ENCODE data around the gene ZNF771. TPM values are rescaled to one million over a fixed set of nuclear protein-coding genes. Genes with fewer than 3 reads are reported as not detected.

The ZNF771 gene
- total RNA-seq, 1 experiment from 2014 or later, result 11.3 TPM

GRCh38 chr16:30369091-30369937 lies 38.1 kb upstream of the ZNF771 start:
- BruUV-seq (replicated peaks), result no TSS peak
- Mint-ChIP-seq H3K27ac (ENCODE audit: unreplicated experiment) (peak overlapping the region; percentile 51), H3K36me3 (ENCODE audit: insufficient read depth, unreplicated experiment) (peaks cover 55% of the 10 kb centered on the region), H3K4me3 (ENCODE audit: low read depth, unreplicated experiment) (peak overlapping the region; percentile 86), H3K27me3 (ENCODE audit: unreplicated experiment) (peaks cover 14% of the 10 kb centered on the region), H3K9me3 (ENCODE audit: low read depth, unreplicated experiment) (no peaks in the 10 kb centered on the region), H3K4me1 (ENCODE audit: low read depth, unreplicated experiment) (peaks cover 44% of the 10 kb centered on the region)
- DNase-seq, result no peak
- CTCF ChIA-PET, result interaction anchor here (1.0 to 1.8 kb wide), 3 partner anchors 9 to 40 kb away, joined by 3 to 4 read pairs (median 4); partner anchors contain the start of gene ZNF771
- TF ChIP-seq CTCF (IDR thresholded peaks at IDR 0.05; ENCODE audit: unreplicated experiment), result no peak
- intact Hi-C loops (cut with micrococcal nuclease; ENCODE audit: unreplicated experiment), result no loop called here

DNA sequence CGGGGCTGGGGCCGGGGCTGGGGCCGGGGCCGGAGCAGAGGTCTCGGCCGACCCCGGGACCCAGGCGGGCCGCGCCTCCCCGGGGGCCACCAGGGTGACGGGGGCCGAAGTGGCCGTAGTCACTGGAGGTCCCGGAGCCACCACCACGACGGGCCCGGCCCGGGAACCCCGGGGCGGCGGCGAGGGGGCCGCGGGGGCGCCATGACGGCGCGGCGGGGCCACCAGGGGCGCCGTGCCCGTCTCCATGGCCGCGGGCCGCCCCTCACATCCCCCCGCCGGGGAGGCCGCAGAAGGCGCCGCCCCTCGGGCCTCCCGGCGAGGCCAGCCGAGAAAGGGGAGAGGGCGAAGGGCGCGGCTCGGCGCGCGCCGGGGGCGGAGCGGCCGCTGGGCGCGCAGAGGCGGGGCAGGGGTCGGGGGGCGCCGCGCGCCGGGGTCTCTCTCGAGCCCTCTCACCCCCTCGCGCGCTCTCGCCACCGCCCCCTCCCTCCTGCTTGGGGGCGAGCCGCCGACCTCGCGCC lies 37.4 kb upstream of the ZNF771 start:
- no peaks in the 10 kb centered on the region for H3K9me3 Mint-ChIP-seq (ENCODE audit: low read depth, unreplicated experiment)
- TF ChIP-seq CTCF (IDR thresholded peaks at IDR 0.05; ENCODE audit: unreplicated experiment), result no peak
- BruUV-seq (replicated peaks), result no TSS peak
- CTCF ChIA-PET, result interaction anchor here (0.9 to 2.2 kb wide), 9 partner anchors 8 to 39 kb away, joined by 3 to 21 read pairs (median 4); partner anchors contain the start of genes ZNF48 and ZNF771
- intact Hi-C loops (cut with micrococcal nuclease; ENCODE audit: unreplicated experiment), result loop anchor here (2.0 kb wide), 1 partner anchor 15 kb away; the partner anchor contains the start of gene CD2BP2
- peak overlapping the region; percentile 86 for H3K4me3 Mint-ChIP-seq (ENCODE audit: low read depth, unreplicated experiment)
- H3K27ac Mint-ChIP-seq (ENCODE audit: unreplicated experiment), result peak overlapping the region; percentile 99
- DNase-seq, result no peak
- peaks cover 44% of the 10 kb centered on the region for H3K4me1 Mint-ChIP-seq (ENCODE audit: low read depth, unreplicated experiment)
- peaks cover 14% of the 10 kb centered on the region for H3K27me3 Mint-ChIP-seq (ENCODE audit: unreplicated experiment)
- peaks cover 48% of the 10 kb centered on the region for H3K36me3 Mint-ChIP-seq (ENCODE audit: insufficient read depth, unreplicated experiment)

- H3K27ac Mint-ChIP-seq (ENCODE audit: unreplicated experiment), result peak within 1 kb of the TSS; percentile 99
- no TSS peak for BruUV-seq (replicated peaks)
- intact Hi-C loops (cut with micrococcal nuclease; ENCODE audit: unreplicated experiment), result loop anchor here (2.0 kb wide), 1 partner anchor 16 kb away; the partner anchor contains the start of gene CD2BP2
- peak within 1 kb of the TSS; percentile 86 for H3K4me3 Mint-ChIP-seq (ENCODE audit: low read depth, unreplicated experiment)
- peaks cover 14% of the 10 kb centered on the region for H3K27me3 Mint-ChIP-seq (ENCODE audit: unreplicated experiment)
- DNase-seq, result peak; percentile 99
- no peak for TF ChIP-seq CTCF (IDR thresholded peaks at IDR 0.05; ENCODE audit: unreplicated experiment)
- H3K4me1 Mint-ChIP-seq (ENCODE audit: low read depth, unreplicated experiment), result peaks cover 44% of the 10 kb centered on the region
- CTCF ChIA-PET, result interaction anchor here (0.7 to 2.2 kb wide), 17 partner anchors 8 to 305 kb away, joined by 3 to 21 read pairs (median 4); partner anchors contain the start of genes ALDOA, CD2BP2, DCTPP1 and ZNF48
- peaks cover 48% of the 10 kb centered on the region for H3K36me3 Mint-ChIP-seq (ENCODE audit: insufficient read depth, unreplicated experiment)
- no peaks in the 10 kb centered on the region for H3K9me3 Mint-ChIP-seq (ENCODE audit: low read depth, unreplicated experiment)
These were observed 36.8 kb upstream of the ZNF771 start, which contains the start of gene TBC1D10B for GRCh38 chr16:30370456-30371247. TBC1D10B (minus strand) TSS chr16:30370494; CDS start chr16:30370183, 311 bp downstream.

All from Calu3 (cell line).